ENCODE results near the gene ZNF296. TPM values are rescaled to one million over a fixed set of nuclear protein-coding genes. Genes with fewer than 3 reads are reported as not detected.
"Not testable (repeated sequence)": the region's sequence is repeated elsewhere in the genome, so short reads cannot be mapped to it uniquely, and the experiment has no call there.

Gene ZNF296
- total RNA-seq, result under 1 TPM; 0.42 to 0.48 TPM
- long read RNA-seq, donor 1, result 0 reads
- long read RNA-seq, donor 2, partial matches to known transcripts, result 0 of 1 reads
- long read RNA-seq, donor 2, other reads (novel, unspliced or antisense), result 0 of 1 reads

DNA sequence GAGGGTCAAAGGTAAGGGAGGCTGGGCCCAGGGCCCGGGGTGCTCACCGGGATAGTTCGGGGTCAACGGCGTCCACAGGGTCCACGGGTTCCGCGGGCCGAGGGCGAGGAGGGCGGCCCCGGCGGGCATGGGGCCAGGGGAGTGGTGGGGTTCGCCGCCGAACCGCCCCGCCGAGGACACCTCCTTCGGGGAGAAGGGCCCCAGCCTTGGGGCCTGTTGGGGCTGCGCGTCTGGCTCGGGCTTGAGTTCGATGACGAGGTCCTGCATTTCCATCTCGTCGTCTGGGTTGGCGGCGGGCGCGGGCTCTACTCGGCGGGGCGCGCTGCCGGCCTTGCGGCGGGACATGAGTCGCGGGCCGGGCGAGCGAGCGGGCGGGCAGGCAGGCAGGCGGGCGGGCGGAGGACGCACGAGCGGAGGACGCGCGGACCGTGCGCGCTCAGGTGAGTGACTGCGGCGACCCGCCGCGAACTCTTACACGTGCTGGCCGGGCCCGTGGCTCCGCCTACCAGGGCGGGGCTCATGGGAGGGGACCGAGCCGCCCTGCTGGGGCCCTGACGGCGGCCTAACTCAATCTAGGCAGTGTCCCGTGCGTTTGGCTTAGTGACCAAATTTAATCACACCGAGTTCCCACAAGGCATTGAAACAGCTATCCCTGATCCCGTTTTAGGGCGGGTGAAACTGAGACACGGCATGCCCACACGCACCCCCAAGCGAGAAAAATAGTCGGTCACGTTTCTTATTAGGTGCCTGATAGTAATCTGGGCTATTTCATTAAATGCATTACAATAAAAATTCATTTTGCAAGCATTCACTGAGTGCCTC lies at the start of gene ZNF296:
ZNF296 (minus strand) TSS at position 450 of the 822 bp plus-strand sequence; CDS start at position 345, 105 bp downstream.
- peak; percentile 89 for DNase-seq (ENCODE audit: low spot score)
- intact Hi-C loops (cut with DNase I), result no loop called here

GRCh38 chr19:45125360-45125759 lies 49.1 kb upstream of the ZNF296 start:
- intact Hi-C loops (cut with DNase I), result no loop called here
- no peak for DNase-seq (ENCODE audit: low spot score)

DNA sequence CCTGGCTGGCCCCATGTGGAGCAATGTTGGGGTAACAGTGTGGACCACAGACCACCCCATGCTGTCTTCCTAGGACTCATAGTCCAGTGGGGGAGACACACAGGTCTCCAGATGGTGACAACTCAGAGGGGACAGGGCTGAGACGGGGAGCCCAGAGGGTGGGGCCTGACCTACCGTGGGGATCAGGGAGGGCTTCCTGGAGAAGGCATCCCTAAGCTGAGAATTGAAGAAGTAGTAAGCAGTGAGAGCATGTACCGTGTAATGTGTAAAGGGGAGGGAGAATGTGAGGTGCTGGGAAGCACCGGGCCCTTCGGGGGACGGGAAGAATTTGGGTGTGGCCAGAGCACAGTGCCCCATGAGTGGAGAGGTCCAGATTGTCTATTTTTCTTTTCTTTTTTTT lies 47.7 kb upstream of the ZNF296 start:
- intact Hi-C loops (cut with DNase I), result no loop called here
- no peak for DNase-seq (ENCODE audit: low spot score)

DNA sequence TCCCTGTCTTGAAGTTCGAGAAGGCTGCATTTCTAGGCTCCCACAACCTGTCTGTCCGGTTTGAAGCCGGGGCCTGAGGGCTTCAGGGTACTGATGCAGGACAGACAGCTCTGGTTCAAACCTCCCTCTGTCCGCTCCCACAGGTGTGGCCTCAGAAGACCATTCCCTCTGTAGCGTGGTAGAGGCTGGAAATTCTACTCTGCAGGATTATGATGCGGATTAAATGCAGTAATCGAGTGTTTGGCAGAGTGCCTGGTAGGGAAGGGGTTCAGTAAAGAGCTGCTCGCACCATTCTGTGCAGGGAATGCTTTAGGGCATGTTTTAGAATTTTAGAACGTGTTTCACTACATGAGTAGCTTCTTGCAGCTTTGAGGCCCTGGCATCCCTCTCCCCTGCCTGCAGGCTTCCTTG lies 47.2 kb upstream of the ZNF296 start:
- intact Hi-C loops (cut with DNase I), result no loop called here
- DNase-seq (ENCODE audit: low spot score), result no peak

- no peak for DNase-seq (ENCODE audit: low spot score)
- intact Hi-C loops (cut with DNase I), result no loop called here
Observed at GRCh38 chr19:45122832-45123231, 46.6 kb upstream of the ZNF296 start.

DNA sequence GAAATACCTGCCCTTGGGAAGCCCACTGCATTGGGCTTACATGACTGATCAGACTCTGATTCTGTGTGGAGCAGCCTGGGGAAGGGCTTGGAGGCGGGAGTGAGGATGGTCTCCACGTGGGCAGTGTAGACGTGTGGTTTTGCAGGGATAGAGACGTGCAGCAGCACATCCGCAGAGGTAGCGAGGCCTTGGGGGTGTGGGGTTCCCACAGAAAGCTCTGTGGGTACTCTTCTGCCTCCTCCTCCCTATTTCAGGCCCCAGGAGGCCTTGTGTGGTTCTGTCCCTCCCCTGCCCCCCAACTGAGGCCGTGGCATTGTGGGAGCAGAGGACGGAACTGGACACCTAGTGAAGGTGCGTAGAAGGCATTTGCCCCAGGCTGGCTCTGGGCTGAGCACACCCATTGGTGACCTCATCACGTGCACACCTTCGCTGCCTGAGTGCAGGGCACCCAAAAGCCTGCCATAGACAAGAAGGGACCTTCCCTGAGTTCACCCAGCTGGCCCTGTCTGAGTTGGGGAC lies 45.6 kb upstream of the ZNF296 start:
- intact Hi-C loops (cut with DNase I), result no loop called here
- DNase-seq (ENCODE audit: low spot score), result no peak

DNA sequence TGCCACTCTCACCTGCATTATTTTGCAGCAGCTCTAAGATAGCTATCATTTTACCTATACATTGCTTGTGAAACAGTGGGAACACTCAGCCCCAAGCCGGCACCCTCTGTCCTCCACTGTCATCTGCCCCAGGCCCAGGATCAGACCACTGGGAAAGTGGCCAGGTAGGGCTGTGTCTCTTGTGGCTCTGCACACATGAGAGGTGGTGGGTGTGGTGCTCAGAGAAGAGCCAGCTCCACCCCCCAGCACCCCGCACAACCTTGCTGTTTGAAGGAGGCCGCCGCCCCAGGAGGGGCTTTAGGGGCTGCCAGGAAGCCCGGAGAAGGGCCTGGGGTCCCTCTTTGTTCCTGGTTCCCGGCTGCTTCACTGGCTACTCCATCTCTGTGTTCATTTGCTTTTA lies 43.3 kb upstream of the ZNF296 start:
- intact Hi-C loops (cut with DNase I), result no loop called here
- no peak for DNase-seq (ENCODE audit: low spot score)

DNA sequence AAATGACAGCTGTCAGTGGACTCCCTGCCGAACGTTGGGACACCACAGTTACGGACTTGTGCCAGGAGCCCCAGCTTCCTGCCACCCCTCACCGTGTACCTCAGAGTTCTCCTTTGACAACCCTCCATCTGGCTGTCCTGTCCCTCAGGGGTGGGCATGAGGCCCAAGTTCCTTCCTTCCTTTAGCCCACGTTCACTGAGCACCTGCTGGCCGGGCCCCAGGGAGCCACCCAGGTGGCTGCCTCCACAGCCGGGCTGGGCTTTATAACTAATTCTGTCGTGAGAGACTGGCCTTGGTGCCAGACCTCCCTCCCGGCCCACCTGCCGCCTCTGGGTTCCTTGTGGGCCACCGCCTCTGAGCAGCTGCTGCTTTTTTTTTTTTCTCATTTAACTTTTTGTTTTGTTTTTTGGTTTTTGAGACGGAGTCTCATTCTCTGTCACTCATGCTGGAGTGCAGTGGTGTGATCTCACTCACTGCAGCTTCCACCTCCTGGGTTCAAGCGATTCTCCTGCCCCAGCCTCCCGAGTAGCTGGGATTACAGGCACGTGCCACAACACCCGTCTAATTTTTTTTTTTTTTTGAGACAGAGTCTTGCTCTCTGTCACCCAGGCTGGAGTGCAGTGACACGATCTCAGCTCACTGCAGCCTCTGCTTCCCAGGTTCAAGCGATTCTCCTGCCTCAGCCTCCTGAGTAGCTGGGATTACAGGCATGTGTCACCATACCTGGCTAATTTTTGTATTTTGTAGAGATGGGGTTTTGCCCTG lies 42.5 kb upstream of the ZNF296 start:
- DNase-seq (ENCODE audit: low spot score); intact Hi-C loops (cut with DNase I): not testable (repeated sequence)

DNA sequence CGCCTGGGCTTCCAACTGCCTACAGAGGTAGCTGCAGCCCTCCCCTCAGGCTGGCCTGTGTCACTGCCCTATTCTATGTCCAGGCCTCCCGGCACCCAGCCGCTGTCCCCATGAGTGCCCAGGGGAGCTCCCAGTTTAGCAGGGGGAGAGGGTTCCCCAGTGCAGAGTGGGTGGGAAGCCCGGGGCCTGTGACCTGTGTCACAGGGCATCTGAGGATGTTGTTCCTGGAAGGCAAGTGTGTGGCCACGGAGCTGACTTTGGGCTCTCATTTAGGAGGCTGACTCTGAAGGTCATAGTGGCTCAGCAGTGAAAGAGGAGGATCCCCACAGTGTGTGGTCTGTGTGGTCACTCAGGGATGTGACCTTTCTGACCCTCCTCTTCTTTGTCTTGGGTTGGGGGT lies 41.8 kb upstream of the ZNF296 start:
- DNase-seq (ENCODE audit: low spot score), result no peak
- intact Hi-C loops (cut with DNase I), result no loop called here

GRCh38 chr19:45117671-45118070 lies 41.4 kb upstream of the ZNF296 start:
- no peak for DNase-seq (ENCODE audit: low spot score)
- intact Hi-C loops (cut with DNase I), result no loop called here

- intact Hi-C loops (cut with DNase I), result no loop called here
- DNase-seq (ENCODE audit: low spot score), result no peak
Observed at GRCh38 chr19:45117167-45117594, 40.9 kb upstream of the ZNF296 start.

- no peak for DNase-seq (ENCODE audit: low spot score)
- intact Hi-C loops (cut with DNase I), result no loop called here
Observed at GRCh38 chr19:45115809-45116615, 39.7 kb upstream of the ZNF296 start.

DNA sequence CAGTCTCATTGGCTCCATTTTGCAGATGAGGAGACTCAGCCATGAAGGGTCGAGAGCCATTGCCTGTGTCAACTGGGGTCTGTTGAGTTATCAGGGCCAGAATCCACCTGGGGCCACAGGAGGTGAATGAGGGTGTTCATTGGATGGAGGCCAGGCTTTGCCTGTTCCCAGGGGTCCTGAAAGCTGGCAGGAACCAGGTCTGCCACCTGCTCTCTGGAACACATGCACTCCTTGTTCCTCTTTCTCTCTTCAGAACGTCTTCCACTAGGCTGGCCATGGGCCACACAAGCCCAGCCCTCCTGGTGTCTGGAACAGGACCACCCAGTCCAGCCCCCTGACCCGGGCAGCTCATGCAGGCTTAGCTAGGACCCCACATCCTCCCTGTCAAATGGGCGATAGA lies 37.8 kb upstream of the ZNF296 start:
- intact Hi-C loops (cut with DNase I), result no loop called here

DNA sequence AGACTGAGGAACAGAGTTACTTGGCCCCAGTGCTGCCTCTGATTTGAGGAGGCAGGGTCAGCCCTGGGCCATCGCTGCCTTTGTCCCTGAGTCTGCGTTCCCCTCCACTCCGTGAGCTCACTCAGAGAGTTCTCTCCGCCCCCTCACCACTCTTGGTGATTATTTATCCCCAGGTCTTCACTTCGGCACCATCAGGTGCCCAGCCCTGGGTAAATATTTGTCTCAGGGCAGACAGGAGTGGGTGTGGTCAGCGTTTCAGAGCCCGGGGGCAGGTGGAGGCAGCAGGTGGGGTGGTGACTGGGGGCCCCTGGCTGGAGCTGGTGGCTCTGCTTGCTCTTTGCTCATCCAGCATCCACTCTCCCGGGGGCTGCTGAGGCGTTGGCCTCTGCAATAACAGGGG lies 37.4 kb upstream of the ZNF296 start:
- intact Hi-C loops (cut with DNase I), result no loop called here
- DNase-seq (ENCODE audit: low spot score), result no peak

More for the DNA sequence above, 37.8 kb upstream of the ZNF296 start:
- no peak for DNase-seq (ENCODE audit: low spot score)

GRCh38 chr19:45112111-45112827 lies 36.0 kb upstream of the ZNF296 start:
- intact Hi-C loops (cut with DNase I), result no loop called here
- no peak for DNase-seq (ENCODE audit: low spot score)

DNA sequence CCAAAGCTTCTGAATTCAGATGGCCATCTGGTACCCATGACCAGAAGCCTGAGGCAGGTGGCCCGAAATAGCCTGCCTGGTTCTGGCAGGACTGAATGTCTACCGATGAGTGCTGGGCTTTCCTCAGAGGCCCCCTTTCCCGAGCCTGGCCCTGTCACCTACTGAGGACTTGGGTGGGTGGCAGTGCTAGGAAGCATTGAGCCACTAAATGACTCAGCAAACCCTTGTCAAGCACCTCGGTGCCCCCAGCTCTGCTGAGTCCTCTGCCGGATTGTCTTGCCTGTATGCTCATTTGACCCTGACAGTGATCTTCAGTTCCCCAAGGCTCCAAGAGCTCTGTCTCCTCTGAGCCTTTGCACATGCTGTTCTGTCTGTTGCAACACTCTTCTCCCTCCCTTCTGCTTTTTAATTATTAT lies 34.6 kb upstream of the ZNF296 start:
- intact Hi-C loops (cut with DNase I), result no loop called here
- DNase-seq (ENCODE audit: low spot score), result no peak

DNA sequence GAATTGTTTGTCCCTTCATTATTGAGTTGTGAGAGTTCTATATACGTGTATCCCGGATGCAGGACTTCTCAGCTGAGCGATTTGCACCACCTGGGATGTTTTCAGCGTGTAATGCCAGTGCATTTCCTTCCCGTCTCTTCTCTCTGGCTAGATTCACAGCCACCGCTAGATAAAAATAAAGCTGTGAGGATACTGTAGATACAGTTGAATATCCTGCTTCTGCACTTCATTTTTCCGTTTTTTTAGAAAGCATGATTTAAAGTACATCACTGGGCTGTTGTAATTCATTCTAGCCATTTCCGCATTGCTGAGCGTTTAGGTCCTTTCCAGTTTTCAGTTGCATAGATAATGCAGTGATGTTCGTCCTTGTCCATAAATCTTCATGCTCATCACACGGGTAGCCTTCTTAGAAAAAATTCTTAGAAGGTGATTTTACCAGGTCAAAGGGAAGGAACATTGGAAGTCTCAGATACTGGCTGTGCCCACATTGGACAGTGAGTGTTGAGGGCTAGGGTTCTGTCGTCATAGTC lies 31.4 kb upstream of the ZNF296 start:
- DNase-seq (ENCODE audit: low spot score), result no peak
- intact Hi-C loops (cut with DNase I), result no loop called here

DNA sequence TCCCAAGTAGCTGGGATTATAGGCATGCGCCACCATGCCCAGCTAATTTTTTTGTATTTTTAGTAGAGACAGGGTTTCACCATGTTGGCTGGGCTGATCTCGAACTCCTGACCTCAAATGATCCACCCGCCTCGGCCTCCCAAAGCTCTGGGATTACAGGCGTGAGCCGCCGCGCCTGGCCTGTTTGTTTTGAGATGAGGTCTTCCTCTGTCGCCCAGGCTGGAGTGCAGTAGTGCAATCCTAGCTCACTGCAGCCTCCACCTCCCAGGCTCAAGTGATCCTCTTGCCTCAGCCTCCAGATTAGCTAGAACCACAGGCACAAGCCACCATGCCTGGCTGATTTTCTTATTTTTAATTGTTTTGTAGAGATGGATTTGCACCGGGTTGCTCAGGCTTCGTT lies 30.1 kb upstream of the ZNF296 start:
- DNase-seq (ENCODE audit: low spot score); intact Hi-C loops (cut with DNase I): not testable (repeated sequence)

Measured in posterior vena cava (tissue), 2 donors.